NCI-H2227 treated with DMSO at 0.1 percent for 48 hours (cell line): ENCODE results near the gene GJD3.

ENCODE experiments used
- DNase-seq: peaks from one replicate; lab custom pipeline; 2025; lab: John Stamatoyannopoulos, UW

The GJD3 gene

DNA sequence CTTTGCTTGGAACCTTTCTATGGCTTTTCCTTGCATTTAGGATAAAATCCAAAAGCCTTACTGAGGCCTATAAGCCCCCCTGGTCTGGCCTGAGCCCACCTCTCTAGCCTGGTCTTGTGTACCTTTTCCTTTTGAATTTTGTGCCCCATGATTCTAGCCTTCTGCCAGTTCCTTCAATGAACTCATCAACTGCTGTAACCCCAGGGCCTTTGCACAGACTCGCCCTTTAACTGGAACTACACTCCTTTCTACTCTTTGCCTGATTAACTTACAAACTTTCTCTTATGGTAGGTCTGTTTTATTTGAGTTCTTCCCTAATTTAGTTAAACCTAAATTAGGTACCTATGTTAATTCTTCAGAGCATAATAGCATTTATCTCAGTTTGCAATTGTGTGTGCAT, 24.2 kb downstream of the GJD3 start:
- DNase-seq, result no peak

DNA sequence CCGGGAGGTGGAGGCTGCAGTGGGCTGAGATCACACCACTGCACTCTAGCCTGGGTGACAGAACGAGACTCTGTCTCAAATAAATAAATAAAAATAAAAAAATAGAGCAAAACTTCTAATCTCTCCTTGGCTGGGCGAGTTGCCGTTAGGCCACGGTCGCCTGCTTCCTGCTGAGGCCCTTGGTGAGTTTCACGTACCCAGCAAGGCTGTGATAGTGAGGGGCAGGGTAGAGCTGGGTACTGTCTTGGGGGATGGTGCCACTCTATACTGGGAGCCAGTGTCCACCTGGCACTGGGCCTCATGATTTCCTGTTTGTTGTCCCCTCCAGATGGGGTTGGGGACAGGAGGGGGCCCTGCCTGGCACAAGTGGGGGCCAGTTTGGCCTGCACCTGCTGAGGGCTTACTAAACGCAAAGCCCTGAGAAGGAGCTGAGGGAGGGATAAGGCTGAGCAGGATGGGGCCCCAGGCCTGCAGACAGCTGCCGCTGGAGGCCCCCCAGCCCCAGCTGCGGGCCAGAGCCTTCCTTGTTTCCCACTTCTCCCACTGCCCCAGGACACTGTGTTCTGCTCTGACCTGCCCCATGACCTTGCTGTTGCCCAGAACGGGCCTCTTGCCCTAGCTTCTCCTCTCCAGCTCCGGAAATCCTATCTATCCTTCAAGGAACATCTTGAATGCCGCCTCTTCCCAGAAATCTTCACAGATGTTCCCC, 25.4 kb downstream of the GJD3 start:
- DNase-seq, result no peak

DNA sequence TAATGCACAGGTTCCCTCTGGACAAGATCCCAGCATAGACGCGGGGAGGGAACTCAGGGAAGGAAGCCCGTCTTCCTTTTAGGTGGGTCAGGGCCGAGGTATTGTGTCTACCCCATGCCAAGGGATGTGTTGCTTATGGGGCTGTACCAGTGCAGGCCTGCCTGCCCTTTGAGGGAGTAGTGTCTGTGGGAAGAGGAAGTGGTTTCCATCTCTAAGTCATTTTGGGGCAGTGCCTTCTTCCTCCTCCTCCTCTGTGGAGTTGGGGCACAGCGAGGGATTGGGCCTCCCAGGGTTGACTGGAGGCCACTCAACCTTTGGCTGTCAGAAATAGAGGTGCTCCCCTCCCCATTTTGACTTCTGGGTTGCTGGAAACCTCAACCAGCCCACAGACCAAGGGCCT, 26.5 kb downstream of the GJD3 start:
- no peak for DNase-seq

DNA sequence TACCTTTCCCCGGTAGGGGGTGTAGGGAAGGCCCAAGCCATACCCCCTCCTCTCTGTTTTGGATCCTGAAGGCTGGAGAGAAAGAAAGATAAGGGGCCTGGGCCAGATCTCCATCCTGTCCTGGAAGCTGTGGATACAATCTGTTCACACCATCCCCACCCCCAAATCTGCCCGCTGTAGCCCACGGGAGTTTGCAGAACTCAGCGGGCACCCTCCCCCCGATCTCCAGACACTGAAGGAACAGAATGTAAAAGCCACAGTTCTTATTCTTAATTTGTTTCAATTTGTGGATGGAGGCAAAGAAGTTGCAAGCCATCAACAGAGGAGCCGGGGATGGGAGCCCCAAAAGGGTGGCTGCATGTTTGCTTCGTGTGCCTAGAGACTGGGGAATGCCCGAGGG, 27.2 kb downstream of the GJD3 start:
- no peak for DNase-seq

DNA sequence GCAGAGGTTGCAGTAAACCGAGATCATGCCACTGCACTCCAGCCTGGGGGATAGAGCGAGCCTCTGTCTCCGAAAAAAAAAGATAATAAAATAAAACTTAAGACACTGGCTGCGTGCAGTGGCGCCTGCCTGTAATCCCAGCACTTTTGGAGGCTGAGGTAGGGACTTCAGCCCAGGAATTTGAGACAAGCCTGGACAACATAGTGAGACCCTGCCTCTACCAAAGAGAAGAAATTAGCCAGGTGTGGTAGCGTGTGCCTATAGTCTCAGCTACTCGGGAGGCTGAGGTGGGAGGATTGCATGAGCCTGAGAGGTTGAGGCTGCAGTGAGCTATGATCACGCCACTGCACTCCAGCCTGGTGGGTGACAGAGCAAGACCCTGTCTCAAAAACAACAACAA, 28.9 kb downstream of the GJD3 start:
- no peak for DNase-seq

DNA sequence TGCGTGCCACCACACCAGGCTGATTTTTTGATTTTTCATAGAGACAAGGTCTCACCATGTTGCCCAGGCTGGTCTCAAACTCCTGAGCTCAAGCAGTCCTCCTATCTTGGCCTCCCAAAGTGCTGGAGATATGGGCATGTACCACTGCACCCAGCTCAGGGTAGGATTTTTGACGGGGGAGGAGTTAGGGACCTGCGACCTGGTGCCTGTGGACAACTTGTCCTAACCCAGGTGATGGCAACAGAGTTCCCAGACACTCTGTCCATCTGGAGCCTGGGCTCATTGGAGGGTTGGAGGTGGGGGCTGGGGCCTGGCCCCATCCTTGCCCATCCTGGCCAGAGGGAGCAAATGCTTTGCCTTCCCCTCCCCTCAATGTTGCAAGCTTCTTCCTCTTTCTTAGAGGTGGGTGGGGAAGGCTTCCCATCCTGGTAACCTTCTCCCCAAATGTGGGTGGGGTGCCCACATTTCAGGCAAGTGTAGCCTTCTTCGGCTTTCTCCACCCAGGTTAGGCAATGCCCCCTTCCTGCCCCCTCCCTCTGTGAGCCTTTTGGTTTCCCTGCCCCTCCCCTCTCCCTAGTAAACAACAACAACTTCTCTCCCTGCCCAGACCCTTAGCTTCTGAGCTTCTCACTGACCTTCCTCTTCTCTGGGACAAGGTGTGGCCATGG, 30.6 kb downstream of the GJD3 start:
- no peak for DNase-seq

DNA sequence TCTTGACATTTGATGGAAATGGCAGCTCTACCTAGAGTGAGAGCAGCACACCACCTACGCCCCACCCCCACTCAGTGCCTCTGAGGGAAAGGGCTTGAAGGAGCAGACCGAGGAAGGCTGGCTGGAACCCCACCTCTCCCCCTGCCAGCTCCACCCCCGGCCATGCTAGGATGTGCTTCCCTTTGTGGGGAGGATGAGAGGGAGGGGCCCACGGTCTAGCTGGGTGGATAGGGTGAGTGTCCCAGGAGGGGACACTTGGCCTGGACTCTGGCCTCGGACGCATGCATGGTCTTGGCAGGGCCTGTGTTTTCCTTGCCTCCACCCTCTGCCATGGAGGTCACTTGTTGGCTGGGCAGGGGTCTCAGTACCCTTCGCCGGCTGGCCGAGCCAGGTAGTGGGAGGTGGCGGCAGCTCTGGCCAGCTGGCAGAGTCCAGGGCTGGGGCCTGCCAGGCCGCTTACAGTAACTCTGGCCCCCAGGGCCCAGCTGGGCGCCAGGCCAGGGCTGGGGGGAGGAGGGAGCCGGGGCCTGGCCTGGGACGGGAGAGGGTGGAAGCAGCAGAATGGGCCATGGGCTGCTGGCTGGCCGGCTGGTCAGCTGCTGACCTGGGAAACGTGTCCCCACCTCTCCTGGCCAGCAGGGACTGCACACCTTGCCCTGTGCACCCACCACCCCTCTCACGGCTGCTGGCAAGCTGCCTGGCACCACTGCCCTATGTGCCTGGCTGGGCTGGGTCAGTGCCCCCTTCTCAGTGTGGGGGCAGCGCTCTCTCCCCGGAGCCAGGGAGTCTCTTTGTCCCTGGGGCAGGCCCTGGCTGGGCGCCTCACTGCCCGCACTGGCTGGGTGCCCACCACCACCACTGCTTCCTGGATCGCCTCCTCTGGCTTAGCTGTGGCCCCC, 32.5 kb downstream of the GJD3 start:
- peak; percentile 10 for DNase-seq

DNA sequence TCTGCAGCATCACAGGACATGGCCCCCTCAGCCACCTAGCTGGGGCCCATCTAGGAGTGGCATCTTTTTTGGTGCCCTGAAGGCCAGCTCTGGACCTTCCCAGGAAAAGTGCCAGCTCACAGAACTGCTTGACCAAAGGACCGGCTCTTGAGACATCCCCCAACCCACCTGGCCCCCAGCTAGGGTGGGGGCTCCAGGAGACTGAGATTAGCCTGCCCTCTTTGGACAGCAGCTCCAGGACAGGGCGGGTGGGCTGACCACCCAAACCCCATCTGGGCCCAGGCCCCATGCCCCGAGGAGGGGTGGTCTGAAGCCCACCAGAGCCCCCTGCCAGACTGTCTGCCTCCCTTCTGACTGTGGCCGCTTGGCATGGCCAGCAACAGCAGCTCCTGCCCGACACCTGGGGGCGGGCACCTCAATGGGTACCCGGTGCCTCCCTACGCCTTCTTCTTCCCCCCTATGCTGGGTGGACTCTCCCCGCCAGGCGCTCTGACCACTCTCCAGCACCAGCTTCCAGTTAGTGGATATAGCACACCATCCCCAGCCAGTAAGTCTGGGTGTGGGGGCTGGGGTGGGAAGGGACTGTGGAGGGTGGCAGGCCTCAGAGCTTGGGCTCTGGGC, 33.6 kb downstream of the GJD3 start:
- no peak for DNase-seq

DNA sequence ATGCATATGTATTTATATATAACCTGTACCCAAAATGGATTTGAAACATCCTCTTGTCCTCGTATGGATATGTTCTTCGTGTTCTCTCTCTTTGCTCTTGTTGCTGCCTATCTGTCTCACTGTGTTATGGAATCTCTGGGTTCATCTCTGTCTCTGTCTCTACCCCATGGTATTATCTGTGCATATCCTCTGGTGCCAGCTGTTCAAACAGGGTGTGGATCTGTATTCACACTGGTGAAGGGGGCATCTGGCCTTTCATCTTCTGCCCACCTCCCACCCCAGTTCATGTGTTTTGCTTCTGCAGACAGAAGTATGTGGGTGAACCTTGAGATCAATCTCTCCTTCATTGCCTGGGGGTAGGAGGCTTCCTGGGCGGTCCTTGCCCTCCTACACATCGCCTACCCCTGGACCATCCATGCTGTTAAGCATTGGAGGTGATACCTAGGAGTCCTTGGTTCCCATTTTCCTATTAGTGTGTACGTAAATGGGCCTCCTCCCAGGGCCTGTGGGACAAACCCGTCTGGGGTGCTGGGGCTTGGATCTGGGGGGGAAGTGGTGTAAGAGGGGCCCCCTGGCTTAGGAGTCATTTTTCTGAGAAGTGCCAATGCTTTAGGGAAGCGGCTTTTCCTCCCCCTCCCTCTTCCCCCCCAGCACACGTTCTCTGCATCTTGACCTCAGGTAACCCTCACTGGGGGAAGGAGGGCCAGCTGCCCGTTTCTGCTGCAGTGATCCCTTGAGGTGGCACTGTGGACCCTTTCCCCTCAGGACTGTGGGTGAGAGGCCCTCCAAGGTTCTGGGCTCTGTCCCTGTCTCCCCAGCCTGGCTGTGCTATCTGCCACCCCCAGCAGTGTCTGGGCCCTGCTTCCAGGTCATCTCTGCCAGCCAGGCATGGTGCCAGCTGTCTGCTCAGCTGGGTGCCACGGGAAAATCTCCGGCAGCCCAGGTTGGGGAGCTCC, 34.4 kb downstream of the GJD3 start:
- no peak for DNase-seq

DNA sequence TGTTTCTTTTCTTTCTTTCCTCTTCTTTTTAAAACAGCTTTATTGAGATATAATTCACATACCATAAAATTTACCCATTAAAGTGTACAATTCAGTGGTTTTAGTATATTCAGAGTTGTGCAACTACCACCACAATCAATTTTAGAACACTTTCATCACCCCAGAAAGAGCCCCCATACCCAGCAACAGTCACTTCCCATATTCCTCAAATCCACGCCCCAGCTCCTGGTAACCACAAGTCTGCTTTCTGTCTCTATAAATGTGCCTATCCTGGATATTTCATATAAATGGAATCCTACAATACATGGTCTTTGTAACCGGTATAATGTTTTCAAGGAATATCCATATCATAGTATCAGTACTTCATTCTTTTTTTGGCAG, 36.2 kb downstream of the GJD3 start:
- DNase-seq, result no peak

DNA sequence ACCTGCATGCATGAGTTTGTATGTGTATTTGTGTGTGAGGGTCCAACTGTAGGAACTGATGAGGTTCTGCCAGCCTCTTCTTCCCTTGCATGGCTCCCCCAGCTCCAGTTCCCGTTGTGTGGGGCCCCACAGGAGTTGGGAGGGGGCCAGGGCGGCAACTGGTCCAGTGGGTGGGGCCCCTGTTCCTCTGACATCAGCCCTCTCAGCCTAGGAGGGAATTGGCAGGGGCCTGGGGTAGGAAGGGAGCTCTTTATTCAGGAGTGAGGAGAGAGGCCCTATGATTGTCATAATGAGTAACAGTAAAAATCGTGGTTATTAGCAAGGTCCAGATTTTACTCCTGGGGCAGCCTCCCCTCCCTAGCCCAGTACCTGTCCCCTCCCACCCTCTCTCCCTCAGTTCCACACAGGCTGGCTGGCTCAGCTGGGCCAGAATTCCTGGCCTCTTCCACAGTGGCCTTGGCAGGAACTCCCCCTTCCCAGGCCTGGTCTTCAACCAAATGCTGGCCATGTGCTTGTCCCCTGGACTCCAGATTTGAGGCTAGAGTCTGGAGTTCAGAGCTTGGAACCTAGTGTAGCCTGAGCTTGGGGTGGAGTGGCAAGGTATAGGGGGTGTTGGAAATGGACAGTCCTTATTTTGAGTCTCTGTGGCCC, 36.7 kb downstream of the GJD3 start:
- DNase-seq, result no peak

DNA sequence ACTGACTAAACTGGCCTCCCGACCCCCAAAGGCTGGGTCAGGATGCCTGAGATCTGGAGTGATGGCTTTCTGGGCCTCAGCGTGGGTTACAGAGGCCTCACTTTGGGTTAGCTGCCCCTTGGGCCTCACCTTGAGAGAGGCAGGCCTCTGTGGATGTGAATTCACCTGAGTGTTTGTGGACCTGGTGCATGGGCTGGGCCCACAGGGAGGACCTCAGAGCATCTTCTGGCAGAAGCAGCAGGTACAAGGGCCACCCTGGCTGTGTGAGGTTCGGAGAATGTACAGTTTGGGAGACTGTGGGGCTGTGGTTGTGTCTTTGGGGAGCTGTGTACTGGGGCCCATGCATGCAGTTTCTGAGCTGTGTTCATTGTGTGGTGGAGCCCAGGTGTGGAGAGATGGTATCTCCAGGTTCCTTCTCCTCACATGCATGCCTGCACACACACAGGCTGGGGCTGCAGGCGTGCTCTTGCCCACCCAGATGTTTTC, 37.2 kb downstream of the GJD3 start:
- DNase-seq, result no peak

DNA sequence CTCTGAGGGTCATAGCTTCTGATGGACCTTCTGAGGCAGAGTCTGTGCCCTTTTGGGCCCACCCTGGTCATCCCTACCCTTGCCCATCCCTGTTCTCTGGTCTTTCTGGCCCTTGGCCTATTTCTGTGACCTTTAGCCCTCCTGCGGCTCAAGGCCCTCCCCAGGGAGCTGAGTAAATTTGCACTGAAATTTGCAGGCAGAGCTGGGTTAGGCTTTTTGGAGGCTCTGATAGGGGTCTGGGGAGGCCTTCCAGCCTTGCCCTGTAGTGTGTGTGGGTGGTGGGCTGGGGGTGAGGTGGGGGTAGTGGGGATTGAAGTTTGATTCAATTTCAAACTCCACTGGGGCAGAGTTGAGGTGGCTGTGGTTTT, 37.7 kb downstream of the GJD3 start:
- no peak for DNase-seq

DNA sequence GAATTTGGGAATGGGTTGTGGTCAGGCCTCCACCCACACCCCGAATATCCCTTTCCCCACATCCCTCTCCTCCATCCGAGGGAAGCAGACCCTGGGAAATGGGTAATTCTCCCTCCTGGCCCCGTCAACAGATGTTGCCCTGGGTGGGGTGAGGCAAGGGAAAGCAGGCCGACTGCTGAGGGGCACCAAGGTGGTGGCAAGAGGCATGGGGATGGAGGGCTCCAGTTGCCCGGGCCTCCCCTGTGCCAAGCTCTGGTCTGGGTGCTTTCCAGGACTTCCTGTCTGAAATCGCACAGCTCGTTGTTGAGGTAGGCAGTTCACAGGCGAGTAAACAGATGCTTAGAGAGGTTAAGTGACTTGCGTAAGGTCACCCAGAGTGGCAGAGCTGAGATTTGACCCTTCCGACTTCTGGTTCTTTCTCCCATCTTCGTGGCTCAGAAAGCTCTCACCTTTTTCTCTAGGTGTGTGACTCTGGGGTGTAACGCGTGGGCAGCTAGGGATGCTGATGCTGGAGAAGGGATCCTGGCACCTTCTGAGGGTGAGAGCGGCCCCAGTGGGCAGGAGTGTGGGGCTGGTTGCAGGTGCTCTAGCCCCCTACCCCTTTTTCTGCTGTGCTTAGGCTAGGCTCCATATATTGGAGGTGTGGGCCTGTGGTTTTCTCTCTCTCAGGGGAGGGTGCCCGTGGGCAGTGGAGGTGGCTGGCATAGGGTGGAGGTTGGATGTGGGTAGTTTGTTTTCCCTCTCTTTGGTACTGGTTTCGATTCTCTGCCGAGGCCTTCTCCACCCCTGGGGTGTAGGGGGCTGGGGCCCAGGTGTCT, 38.3 kb downstream of the GJD3 start:
- DNase-seq, result no peak

DNA sequence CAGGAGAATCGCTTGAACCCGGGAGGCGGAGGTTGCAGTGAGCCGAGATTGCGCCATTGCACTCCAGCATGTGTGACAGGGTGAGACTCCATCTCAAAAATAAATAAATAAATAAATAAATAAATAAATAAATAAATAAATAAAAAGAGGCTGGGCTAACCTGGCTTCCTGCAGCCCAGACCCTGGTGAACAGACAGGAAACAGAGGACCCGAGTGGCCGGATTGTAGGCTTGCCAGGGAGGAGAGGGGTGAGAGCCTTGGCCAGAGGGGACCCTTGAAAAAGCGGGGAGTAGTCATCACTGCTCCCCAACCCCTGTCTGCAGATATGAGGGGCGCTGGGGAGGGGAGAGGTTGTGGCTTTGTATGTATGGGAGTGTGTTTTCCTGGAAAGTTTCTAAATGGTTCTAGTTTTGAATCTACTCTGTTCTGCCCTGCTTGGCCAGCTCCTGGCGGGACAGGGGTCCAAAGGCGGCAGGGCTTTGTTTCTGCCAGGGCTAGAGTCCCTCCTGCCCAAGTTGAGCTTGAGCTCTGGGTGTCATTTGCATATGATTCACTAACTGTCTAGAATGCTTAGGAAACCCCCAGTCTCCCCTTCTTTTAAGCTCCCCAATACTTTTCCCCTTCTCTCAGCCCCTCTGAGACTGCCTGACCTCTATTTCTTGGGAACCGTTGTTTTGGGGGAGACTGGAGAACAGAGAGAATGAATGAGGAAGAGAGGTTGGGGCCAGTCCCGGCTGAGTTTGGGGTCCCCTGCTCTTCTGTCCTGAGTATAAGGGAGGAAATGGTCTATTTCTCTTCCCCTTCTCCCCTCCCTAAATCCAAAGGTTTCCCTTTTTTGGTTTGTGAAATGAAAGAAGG, 39.2 kb downstream of the GJD3 start:
- DNase-seq, result no peak

DNA sequence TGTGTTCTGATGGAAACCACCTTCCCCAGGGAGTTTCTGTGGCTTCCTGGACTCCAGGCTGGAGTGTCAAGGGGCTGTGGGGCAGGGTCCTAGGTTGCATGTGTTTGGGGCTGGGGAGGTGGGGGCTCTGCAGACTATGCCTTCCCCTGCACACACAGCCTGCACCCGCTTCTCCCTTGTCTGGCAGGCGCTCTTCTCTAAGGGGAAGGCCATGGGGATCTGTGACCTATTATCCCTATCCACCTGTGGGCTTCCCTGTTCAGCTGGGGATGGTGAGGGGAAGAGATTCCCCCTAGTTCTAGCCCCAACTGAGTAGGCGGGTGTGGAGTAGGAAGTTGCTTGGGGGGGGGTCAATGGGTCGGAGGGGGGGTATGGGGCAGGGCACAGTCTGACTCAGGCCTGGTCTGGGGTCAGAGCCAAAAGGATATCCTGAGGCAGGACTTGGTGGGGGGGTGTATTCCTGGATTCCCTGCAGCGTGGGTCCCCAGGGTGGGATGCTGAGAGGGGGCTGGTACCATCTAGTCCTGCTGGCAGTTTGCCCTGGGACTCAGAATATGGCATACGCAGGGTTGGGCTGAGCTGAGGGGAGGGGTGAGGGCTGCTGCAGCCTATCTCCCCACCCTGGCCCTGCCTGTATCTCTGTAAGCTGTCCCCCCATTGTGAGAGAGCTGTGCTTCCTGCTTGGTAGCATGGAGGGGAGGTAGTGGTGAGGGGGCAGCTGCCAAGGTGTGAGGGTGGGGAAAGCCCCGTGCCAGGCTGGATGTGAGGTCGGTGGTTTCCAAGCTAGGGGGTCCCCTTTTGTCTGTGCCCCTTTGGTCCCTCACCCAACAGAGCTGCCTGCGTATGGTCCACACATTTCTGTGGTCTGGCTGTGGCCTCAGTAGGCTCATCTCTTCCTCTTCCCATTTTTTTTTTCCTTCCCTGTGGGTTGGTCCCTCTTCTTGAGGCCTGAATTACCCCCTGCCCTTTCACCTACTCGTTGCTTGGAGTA, 40.9 kb downstream of the GJD3 start:
- DNase-seq, result no peak
